MCF 10A (cell line): ENCODE results near the gene IL2RA. TPM values are rescaled to one million over a fixed set of nuclear protein-coding genes. Genes with fewer than 3 reads are reported as not detected.

ENCODE experiments used
- Bru-seq: library from RNA; stranded (reverse); fragments of 400-500 nt; gene quantifications from one replicate; lab custom pipeline; 2021; lab: Mats Ljungman, UMichigan
- BruChase-seq, 2 experiments: library from RNA; stranded (reverse); fragments of 400-500 nt; gene quantifications; one replicate each; lab custom pipeline; 2021; lab: Mats Ljungman, UMichigan
- BruUV-seq: library from RNA; stranded (reverse); fragments of 400-500 nt; replicated peaks from 2 replicates; lab custom pipeline; 2021; lab: Mats Ljungman, UMichigan
- CTCF ChIA-PET: fragments of 300-600 bp; sonication (Branson Sonifier 250); formaldehyde crosslinking; extraction: SDS; loops from one replicate; lab custom pipeline; 2021; ENCODE audit warnings: antibody characterized with exemption, inconsistent platforms; lab: Yijun Ruan, JAX
- POLR2A ChIA-PET: fragments of 300-600, 350-650 bp; sonication (Branson Sonifier 250); formaldehyde crosslinking; extraction: SDS; loops from one replicate; lab custom pipeline; 2020; ENCODE audit warnings: antibody characterized with exemption, inconsistent platforms; lab: Yijun Ruan, JAX
- DNase-seq: peaks from one replicate; pipeline ENCODE4 v3.0.0-alpha.2; 2018; ENCODE audit not compliant: unreplicated experiment
- H3K27ac Mint-ChIP-seq: one replicate; pipeline ENCODE4 v1.8.0; 2022; ENCODE audit warnings: mild to moderate bottlenecking, low read depth, mixed read lengths; ENCODE audit not compliant: unreplicated experiment
- H3K27me3 Mint-ChIP-seq: one replicate; pipeline ENCODE4 v1.8.0; 2022; ENCODE audit warnings: mixed read lengths; ENCODE audit not compliant: insufficient read depth, unreplicated experiment
- H3K36me3 Mint-ChIP-seq: one replicate; pipeline ENCODE4 v1.8.0; 2022; ENCODE audit warnings: mild to moderate bottlenecking, moderate library complexity, mixed read lengths; ENCODE audit not compliant: insufficient read depth, unreplicated experiment
- H3K4me1 Mint-ChIP-seq: one replicate; pipeline ENCODE4 v1.8.0; 2022; ENCODE audit warnings: mixed read lengths; ENCODE audit not compliant: insufficient read depth, unreplicated experiment
- H3K4me3 Mint-ChIP-seq: one replicate; pipeline ENCODE4 v1.8.0; 2022; ENCODE audit warnings: mild to moderate bottlenecking, moderate library complexity, mixed read lengths; ENCODE audit not compliant: unreplicated experiment
- H3K9me3 Mint-ChIP-seq: one replicate; pipeline ENCODE4 v1.8.0; 2022; ENCODE audit warnings: mixed read lengths; ENCODE audit not compliant: unreplicated experiment
- CTCF ChIP-seq: fragments of 200-600 bp; IDR thresholded peaks from one replicate; pipeline ENCODE4 v1.8.0; 2022; ENCODE audit warnings: antibody characterized with exemption, mild to moderate bottlenecking; ENCODE audit not compliant: unreplicated experiment
- intact Hi-C: fragments of 100-400 bp; cut with micrococcal nuclease; formaldehyde crosslinking; loops from 2 replicates; pipeline ENCODE4 v1.14.1; 2022
- long read RNA-seq: library from polyadenylated mRNA; stranded (forward); transcript quantifications from one replicate; pipeline ENCODE4 v2.0.0, GENCODE V29; 2022
- total RNA-seq: library from RNA; stranded (reverse); gene quantifications from 2 replicates; pipeline ENCODE4 v1.2.3, GENCODE V29; 2022

IL2RA gene
- total RNA-seq (not detected in 2 replicates), Bru-seq, nascent RNA (not detected), BruChase-seq, experiment 1, labeled RNA remaining after a 6-hour chase (not detected), BruChase-seq, experiment 2, labeled RNA remaining after a 2-hour chase (not detected)
- long read RNA-seq: 0 reads

- no peak for DNase-seq
- Mint-ChIP-seq H3K4me1 (no peaks in the 10 kb centered on the region), H3K27me3 (peaks cover 54% of the 10 kb centered on the region), H3K36me3 (no peaks in the 10 kb centered on the region), H3K9me3 (no peaks in the 10 kb centered on the region), H3K27ac (no peak within 1 kb of the TSS), H3K4me3 (no peak within 1 kb of the TSS)
- BruUV-seq: no TSS peak
- ChIA-PET POLR2A (interaction anchor here (1.0 kb wide), 1 partner anchor 19 kb away, joined by 4 read pairs; no protein-coding TSS in a partner anchor), CTCF (no interaction called here)
- TF ChIP-seq CTCF: no peak
- intact Hi-C loops: no loop called here
Measured at GRCh38 chr10:6062101-6062771, at the start of gene IL2RA. Gene IL2RA, minus strand, starts transcription at chr10:6062367. Its CDS starts 216 bp downstream, at chr10:6062151.

- ChIA-PET CTCF (interaction anchor here (0.7 to 7.7 kb wide), 9 partner anchors 24 to 352 kb away, joined by 3 to 80 read pairs (median 4); no protein-coding TSS in a partner anchor), POLR2A (interaction anchor here (1.4 to 1.7 kb wide), 2 partner anchors 10 to 296 kb away, joined by 3 to 5 read pairs; no protein-coding TSS in a partner anchor)
- H3K4me3 Mint-ChIP-seq: no peak overlapping the region
- intact Hi-C loops: no loop called here
- DNase-seq: no peak
- no TSS peak for BruUV-seq
- peaks cover 91% of the 10 kb centered on the region for H3K36me3 Mint-ChIP-seq
- no peaks in the 10 kb centered on the region for H3K27me3 Mint-ChIP-seq
- no peak overlapping the region for H3K27ac Mint-ChIP-seq
- peaks cover 17% of the 10 kb centered on the region for H3K4me1 Mint-ChIP-seq
- no peak for TF ChIP-seq CTCF
- no peaks in the 10 kb centered on the region for H3K9me3 Mint-ChIP-seq
Measured at GRCh38 chr10:6110136-6110535, 48.0 kb upstream of the IL2RA start.

- TF ChIP-seq CTCF: no peak
- peaks cover 92% of the 10 kb centered on the region for H3K36me3 Mint-ChIP-seq
- no peak overlapping the region for H3K4me3 Mint-ChIP-seq
- H3K27ac Mint-ChIP-seq: no peak overlapping the region
- peaks cover 13% of the 10 kb centered on the region for H3K4me1 Mint-ChIP-seq
- POLR2A ChIA-PET: interaction anchor here (0.5 to 1.7 kb wide), 3 partner anchors 11 to 297 kb away, joined by 3 to 5 read pairs (median 3); no protein-coding TSS in a partner anchor
- BruUV-seq: no TSS peak
- DNase-seq: no peak
- intact Hi-C loops: loop anchor here (1.0 kb wide), 4 partner anchors 42 to 297 kb away; partner anchors contain the start of gene PFKFB3
- CTCF ChIA-PET: interaction anchor here (0.5 to 7.7 kb wide), 8 partner anchors 9 to 576 kb away, joined by 3 to 80 read pairs (median 6); no protein-coding TSS in a partner anchor
- H3K9me3 Mint-ChIP-seq: no peaks in the 10 kb centered on the region
- no peaks in the 10 kb centered on the region for H3K27me3 Mint-ChIP-seq
Measured at GRCh38 chr10:6109444-6109775, 47.2 kb upstream of the IL2RA start.
